22Rv1 (cell line): Measurements from ENCODE around the gene WWC1.

ENCODE experiments used
- ZFX ChIP-seq: fragments of 450-650 bp; IDR thresholded peaks from 2 replicates; pipeline ENCODE4 v1.6.1; 2017; ENCODE audit warnings: antibody characterized with exemption, borderline replicate concordance
- TF ChIP-seq, protein P1 (sequence below): fragments of 450-650 bp; IDR thresholded peaks from 2 replicates; pipeline ENCODE4 v1.5.1; 2017; ENCODE audit warnings: mild to moderate bottlenecking

DNA sequence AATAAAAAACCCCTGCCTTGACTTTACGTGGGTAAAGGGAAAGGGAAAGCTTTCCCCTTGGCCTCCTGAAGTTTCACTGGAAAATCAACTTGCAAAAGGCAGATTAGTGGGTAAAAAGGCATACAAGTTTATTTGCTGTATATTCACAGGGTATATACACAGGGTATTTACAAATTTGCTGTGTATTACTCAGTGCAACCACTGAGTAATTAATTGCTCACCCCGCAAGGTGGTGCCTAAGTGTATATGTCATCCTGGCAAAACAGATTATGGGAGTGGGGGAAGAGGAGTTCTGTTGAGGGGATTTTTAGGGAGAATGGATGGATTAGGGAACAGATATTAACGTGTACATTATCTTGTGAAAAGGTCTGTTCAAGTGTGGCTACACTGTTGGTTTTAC, 187.7 kb downstream of the WWC1 start:
- TF ChIP-seq, protein P1, sequence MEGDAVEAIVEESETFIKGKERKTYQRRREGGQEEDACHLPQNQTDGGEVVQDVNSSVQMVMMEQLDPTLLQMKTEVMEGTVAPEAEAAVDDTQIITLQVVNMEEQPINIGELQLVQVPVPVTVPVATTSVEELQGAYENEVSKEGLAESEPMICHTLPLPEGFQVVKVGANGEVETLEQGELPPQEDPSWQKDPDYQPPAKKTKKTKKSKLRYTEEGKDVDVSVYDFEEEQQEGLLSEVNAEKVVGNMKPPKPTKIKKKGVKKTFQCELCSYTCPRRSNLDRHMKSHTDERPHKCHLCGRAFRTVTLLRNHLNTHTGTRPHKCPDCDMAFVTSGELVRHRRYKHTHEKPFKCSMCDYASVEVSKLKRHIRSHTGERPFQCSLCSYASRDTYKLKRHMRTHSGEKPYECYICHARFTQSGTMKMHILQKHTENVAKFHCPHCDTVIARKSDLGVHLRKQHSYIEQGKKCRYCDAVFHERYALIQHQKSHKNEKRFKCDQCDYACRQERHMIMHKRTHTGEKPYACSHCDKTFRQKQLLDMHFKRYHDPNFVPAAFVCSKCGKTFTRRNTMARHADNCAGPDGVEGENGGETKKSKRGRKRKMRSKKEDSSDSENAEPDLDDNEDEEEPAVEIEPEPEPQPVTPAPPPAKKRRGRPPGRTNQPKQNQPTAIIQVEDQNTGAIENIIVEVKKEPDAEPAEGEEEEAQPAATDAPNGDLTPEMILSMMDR = no peak
- TF ChIP-seq ZFX = no peak
